22Rv1 (cell line): Measurements from ENCODE around the gene DDR1.

ENCODE experiments used
- ZFX ChIP-seq: fragments of 450-650 bp; IDR thresholded peaks from 2 replicates; pipeline ENCODE4 v1.6.1; 2017; ENCODE audit warnings: antibody characterized with exemption, borderline replicate concordance
- TF ChIP-seq, protein P1 (sequence below): fragments of 450-650 bp; IDR thresholded peaks from 2 replicates; pipeline ENCODE4 v1.5.1; 2017; ENCODE audit warnings: mild to moderate bottlenecking

DNA sequence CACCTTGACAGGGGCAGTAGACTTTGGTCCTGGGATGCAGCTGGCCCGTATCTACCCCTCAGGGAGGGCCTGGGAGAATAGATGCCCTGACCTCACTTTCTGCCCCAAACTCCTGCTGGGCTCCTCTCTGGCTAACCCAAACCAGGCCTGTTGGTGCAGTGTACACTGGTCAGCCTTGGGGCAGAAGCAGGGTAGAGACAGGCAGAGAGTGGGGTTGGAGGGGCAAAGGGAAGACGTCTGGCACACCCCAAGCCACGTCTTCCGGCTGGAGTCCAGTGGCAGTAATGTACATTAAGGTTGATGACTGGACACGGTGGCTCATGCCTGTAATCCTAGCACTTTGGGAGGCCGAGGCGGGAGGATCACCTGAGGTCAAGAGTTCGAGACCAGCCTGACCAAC, 9.3 kb downstream of the DDR1 start:
- TF ChIP-seq, protein P1, sequence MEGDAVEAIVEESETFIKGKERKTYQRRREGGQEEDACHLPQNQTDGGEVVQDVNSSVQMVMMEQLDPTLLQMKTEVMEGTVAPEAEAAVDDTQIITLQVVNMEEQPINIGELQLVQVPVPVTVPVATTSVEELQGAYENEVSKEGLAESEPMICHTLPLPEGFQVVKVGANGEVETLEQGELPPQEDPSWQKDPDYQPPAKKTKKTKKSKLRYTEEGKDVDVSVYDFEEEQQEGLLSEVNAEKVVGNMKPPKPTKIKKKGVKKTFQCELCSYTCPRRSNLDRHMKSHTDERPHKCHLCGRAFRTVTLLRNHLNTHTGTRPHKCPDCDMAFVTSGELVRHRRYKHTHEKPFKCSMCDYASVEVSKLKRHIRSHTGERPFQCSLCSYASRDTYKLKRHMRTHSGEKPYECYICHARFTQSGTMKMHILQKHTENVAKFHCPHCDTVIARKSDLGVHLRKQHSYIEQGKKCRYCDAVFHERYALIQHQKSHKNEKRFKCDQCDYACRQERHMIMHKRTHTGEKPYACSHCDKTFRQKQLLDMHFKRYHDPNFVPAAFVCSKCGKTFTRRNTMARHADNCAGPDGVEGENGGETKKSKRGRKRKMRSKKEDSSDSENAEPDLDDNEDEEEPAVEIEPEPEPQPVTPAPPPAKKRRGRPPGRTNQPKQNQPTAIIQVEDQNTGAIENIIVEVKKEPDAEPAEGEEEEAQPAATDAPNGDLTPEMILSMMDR, result no peak
- TF ChIP-seq ZFX, result no peak
